Nephron progenitor cell (in vitro differentiated cells): Measurements from ENCODE around the gene ARSB.

Source experiments
- DNase-seq: peaks from one replicate; pipeline ENCODE4 v3.0.0; 2021
- H3K27ac Mint-ChIP-seq: 2 replicates; pipeline ENCODE4 v1.8.0; 2021; ENCODE audit warnings: mild to moderate bottlenecking, moderate library complexity, mixed read lengths
- H3K27me3 Mint-ChIP-seq: 2 replicates; pipeline ENCODE4 v1.8.0; 2021; ENCODE audit warnings: mild to moderate bottlenecking, low read depth, mixed read lengths; ENCODE audit not compliant: poor library complexity
- H3K36me3 Mint-ChIP-seq: 2 replicates; pipeline ENCODE4 v1.8.0; 2021; ENCODE audit warnings: low read depth, mixed read lengths
- H3K4me1 Mint-ChIP-seq: 2 replicates; pipeline ENCODE4 v1.8.0; 2021; ENCODE audit warnings: mixed read lengths
- H3K4me3 Mint-ChIP-seq: 2 replicates; pipeline ENCODE4 v1.8.0; 2021; ENCODE audit warnings: mild to moderate bottlenecking, moderate library complexity, mixed read lengths
- H3K9me3 Mint-ChIP-seq: 2 replicates; pipeline ENCODE4 v1.8.0; 2021; ENCODE audit warnings: mild to moderate bottlenecking, moderate library complexity, mixed read lengths
- TF ChIP-seq, protein P1 (sequence below): fragments of 200-600 bp; sonication (generic); IDR thresholded peaks from 2 replicates; pipeline ENCODE4 v1.5.0; 2021; ENCODE audit warnings: antibody characterized with exemption

Gene ARSB

DNA sequence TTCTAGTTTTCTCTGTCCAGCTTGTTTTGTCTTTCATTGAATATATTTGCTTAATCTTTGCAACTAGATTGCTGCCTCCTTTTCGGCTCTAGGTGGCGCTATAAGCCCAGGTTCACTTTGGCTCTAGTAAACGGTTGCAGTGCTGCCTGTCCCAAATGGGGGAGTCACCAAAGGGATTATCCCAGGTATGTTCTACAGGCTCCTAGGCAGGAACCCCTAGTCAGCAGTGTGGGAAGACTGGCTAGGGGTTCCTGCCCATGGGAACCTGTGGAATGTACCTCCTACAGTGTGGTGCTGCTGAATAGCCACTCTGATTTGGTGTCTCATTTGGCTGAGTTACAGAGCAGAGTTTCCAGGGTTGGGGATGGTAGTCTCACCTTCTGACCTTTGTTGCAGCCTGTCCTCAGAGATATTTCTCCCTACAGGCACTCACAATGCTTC, 85.2 kb downstream of the ARSB start:
- H3K4me3 Mint-ChIP-seq = no peak overlapping the region
- no peak for DNase-seq
- H3K9me3 Mint-ChIP-seq = peaks cover 42% of the 10 kb centered on the region
- H3K4me1 Mint-ChIP-seq = peaks cover 12% of the 10 kb centered on the region
- peaks cover 38% of the 10 kb centered on the region for H3K36me3 Mint-ChIP-seq
- H3K27ac Mint-ChIP-seq = no peak overlapping the region
- TF ChIP-seq, protein P1, sequence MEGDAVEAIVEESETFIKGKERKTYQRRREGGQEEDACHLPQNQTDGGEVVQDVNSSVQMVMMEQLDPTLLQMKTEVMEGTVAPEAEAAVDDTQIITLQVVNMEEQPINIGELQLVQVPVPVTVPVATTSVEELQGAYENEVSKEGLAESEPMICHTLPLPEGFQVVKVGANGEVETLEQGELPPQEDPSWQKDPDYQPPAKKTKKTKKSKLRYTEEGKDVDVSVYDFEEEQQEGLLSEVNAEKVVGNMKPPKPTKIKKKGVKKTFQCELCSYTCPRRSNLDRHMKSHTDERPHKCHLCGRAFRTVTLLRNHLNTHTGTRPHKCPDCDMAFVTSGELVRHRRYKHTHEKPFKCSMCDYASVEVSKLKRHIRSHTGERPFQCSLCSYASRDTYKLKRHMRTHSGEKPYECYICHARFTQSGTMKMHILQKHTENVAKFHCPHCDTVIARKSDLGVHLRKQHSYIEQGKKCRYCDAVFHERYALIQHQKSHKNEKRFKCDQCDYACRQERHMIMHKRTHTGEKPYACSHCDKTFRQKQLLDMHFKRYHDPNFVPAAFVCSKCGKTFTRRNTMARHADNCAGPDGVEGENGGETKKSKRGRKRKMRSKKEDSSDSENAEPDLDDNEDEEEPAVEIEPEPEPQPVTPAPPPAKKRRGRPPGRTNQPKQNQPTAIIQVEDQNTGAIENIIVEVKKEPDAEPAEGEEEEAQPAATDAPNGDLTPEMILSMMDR = peak; percentile 31
- no peaks in the 10 kb centered on the region for H3K27me3 Mint-ChIP-seq

DNA sequence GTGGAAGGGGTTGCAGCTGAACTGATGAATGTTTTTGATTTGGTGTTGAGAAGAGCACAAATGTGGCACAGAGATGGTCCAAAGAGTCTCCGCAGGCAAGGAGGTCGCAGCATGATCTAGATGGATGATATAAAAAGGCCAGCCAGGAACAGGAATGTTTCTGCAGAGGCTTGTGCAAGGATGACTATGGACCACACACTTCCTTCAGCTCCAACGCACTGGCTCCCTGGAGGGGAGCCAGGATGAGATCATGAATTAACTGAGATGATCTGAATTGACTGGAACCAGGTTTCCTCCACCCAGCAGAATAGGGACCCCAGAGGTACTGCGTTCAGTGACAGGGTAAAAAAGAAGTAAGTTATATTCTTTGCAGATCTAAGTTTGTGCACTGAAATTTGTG, 89.0 kb downstream of the ARSB start:
- Mint-ChIP-seq H3K27ac (no peak overlapping the region), H3K27me3 (peaks cover 2% of the 10 kb centered on the region), H3K9me3 (peaks cover 35% of the 10 kb centered on the region), H3K36me3 (peaks cover 32% of the 10 kb centered on the region), H3K4me1 (peaks cover 24% of the 10 kb centered on the region), H3K4me3 (no peak overlapping the region)
- TF ChIP-seq, protein P1 = no peak
- DNase-seq = no peak

DNA sequence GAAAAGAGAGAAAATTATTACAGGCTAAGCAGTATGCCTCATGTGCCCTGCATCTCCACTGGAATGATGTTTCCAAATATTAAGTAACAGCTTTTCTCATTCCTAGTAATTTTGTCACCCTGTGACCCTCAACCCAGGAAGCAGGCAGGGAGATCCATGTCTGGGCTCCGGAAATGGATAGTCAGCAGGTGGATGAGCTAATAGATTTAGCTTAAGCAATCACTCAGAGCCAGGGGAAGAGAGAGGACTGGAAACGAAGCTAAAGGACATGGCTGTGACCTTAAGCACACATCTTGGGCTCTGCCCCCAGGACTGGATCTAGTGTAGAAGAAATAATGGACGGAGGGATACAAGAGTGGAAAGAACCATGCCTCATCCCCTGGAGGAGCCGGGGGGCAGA, 89.5 kb downstream of the ARSB start:
- TF ChIP-seq, protein P1 = no peak
- peaks cover 24% of the 10 kb centered on the region for H3K4me1 Mint-ChIP-seq
- peaks cover 5% of the 10 kb centered on the region for H3K27me3 Mint-ChIP-seq
- H3K9me3 Mint-ChIP-seq = peaks cover 30% of the 10 kb centered on the region
- no peak overlapping the region for H3K4me3 Mint-ChIP-seq
- H3K27ac Mint-ChIP-seq = peak overlapping the region; percentile 57
- no peak for DNase-seq
- H3K36me3 Mint-ChIP-seq = peaks cover 30% of the 10 kb centered on the region

DNA sequence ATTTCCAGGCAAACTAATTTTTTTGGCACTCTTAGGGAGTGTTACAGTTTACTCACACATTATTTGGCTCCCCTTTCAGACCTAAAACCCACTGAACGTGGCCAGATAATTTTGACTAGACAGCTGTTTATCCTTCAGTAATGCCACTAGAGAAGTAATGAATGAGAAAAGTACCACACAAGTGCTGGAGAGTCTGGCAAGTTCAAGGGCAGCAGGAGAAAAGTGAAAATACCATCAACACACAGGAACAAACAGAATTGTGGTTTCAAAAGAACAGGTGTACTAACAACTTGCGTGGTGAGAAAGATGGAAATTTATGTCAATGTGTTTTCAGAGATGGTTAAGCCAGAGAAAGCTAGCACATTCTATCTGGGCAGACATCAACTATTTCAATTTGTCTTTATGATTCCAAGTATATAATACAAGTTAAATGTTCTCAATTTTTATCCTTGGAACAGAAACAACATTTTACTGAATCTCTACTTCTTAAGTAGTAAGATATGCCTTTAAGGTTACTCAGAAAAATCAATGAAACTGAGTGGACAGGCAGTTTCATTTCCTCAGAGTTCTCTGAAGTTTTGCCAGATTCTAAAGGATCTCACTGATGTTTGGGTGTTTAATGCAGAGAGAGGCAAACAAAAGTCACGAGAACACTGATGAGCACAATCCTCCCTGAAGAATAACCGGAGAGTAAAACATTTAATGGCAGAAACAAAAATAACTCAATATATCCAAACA, 91.0 kb downstream of the ARSB start:
- TF ChIP-seq, protein P1 = no peak
- Mint-ChIP-seq H3K4me1 (peaks cover 24% of the 10 kb centered on the region), H3K4me3 (no peak overlapping the region), H3K27ac (peak overlapping the region; percentile 19), H3K9me3 (peaks cover 15% of the 10 kb centered on the region), H3K27me3 (peaks cover 7% of the 10 kb centered on the region), H3K36me3 (peaks cover 20% of the 10 kb centered on the region)
- no peak for DNase-seq

DNA sequence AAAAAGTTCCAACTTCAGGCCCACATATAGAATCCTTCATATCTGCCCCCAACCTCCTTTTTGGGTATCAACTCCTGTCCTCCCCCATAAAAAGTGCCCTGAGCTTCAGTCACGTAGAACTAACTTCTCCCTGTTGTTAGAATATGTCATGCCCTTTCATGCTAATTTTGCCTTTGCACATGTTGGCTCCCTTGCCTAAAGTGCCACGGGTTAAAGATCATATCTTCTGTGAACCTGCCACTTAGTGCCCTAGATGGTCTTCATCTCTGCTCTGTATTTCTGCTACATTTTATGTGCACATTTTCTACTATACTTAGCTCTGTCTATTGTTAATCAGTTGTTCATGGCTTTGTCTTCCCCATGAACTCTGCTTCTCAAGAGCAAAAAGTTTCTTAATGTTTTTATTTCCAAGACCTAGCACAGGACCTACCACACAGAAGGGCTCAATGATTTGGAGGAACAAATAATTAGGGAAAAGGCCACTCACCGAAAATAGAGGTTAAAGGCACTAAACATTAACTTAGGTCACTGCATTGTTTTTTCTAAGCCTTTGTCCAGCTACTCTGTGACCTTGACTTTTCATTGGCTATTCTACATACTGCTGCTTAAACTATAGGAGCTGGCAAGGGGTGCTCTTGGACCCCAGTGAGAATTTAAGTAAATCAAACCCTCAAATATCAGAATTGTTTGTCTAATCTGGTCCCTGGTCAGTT, 94.3 kb downstream of the ARSB start:
- H3K27ac Mint-ChIP-seq = no peak overlapping the region
- H3K9me3 Mint-ChIP-seq = peaks cover 4% of the 10 kb centered on the region
- peaks cover 22% of the 10 kb centered on the region for H3K36me3 Mint-ChIP-seq
- H3K27me3 Mint-ChIP-seq = peaks cover 7% of the 10 kb centered on the region
- peaks cover 19% of the 10 kb centered on the region for H3K4me1 Mint-ChIP-seq
- DNase-seq = no peak
- no peak overlapping the region for H3K4me3 Mint-ChIP-seq
- TF ChIP-seq, protein P1 = no peak
